Natural killer cell treated with Interleukin-12 subunit alpha and Interleukin-12 subunit beta and Interleukin-15 and Interleukin-18, amount 100 ng/mL, for 72 hours (primary cell): Measurements from ENCODE around the gene SLC35B1. TPM values are rescaled to one million over a fixed set of nuclear protein-coding genes. Genes with fewer than 3 reads are reported as not detected.

Experiments used
- ATAC-seq, 2 donors: fragments of 150-1000 bp; cut with Tn5 transposase in 1 of 2; sonication (Bioruptor Pico), chemical (Tn5 transposase) in 1 of 2; 2 replicates each; pipeline ENCODE4 v1.10.0; 2021
- DNase-seq: peaks from one replicate; pipeline ENCODE4 v3.0.0; 2022; ENCODE audit warnings: low spot score
- H3K27ac Mint-ChIP-seq, 2 donors: 1 replicate in 1 of 2; 2 replicates in 1 of 2; pipeline ENCODE4 v1.8.0; 2022; ENCODE audit warnings: mixed read lengths in 2 of 2, mild to moderate bottlenecking in 1 of 2, moderate library complexity in 1 of 2
- H3K27me3 Mint-ChIP-seq, 2 donors: 1 replicate in 1 of 2; 2 replicates in 1 of 2; pipeline ENCODE4 v1.8.0; 2022; ENCODE audit warnings: mixed read lengths in 2 of 2
- H3K36me3 Mint-ChIP-seq: one replicate; pipeline ENCODE4 v1.8.0; 2022; ENCODE audit warnings: mixed read lengths
- H3K4me1 Mint-ChIP-seq, 2 donors: 1 replicate in 1 of 2; 2 replicates in 1 of 2; pipeline ENCODE4 v1.8.0; 2022; ENCODE audit warnings: low read depth in 2 of 2, mixed read lengths in 2 of 2, mild to moderate bottlenecking in 1 of 2
- H3K4me3 Mint-ChIP-seq: one replicate; pipeline ENCODE4 v1.8.0; 2022; ENCODE audit warnings: mixed read lengths
- H3K9me3 Mint-ChIP-seq: 2 replicates; pipeline ENCODE4 v1.8.0; 2022; ENCODE audit warnings: mixed read lengths
- total RNA-seq, 2 donors: library from RNA; stranded (reverse); gene quantifications; one replicate each; pipeline ENCODE4 v1.2.3, GENCODE V29; 2022

The SLC35B1 gene
- total RNA-seq, 2 donors from 2014 or later, result 90.9 to 115 TPM

GRCh38 chr17:49659661-49660382 lies 47.9 kb downstream of the SLC35B1 start:
- no peak for ATAC-seq
- no peaks in the 10 kb centered on the region for H3K36me3 Mint-ChIP-seq
- no peak overlapping the region for H3K27ac Mint-ChIP-seq

GRCh38 chr17:49656247-49656646 lies 51.5 kb downstream of the SLC35B1 start:
- ATAC-seq, result no peak
- Mint-ChIP-seq H3K27ac (no peak overlapping the region), H3K9me3 (no peaks in the 10 kb centered on the region), H3K4me1 (peaks cover 30 to 32% of the 10 kb centered on the region in 2 donors), H3K36me3 (no peaks in the 10 kb centered on the region), H3K27me3 (no peaks in the 10 kb centered on the region), H3K4me3 (no peak overlapping the region)
- no peak for DNase-seq

More at GRCh38 chr17:49659661-49660382, 47.9 kb downstream of the SLC35B1 start:
- Mint-ChIP-seq H3K9me3 (no peaks in the 10 kb centered on the region), H3K27me3 (no peaks in the 10 kb centered on the region), H3K4me1 (peaks cover 34 to 39% of the 10 kb centered on the region in 2 donors), H3K4me3 (no peak overlapping the region)
- no peak for DNase-seq

Other genes starting within 250 kb of the SLC35B1 start
- under 1 TPM in 1 of 2 donors, not detected in 1; 0.26 TPM for gene NGFR, start 212.7 kb downstream of the SLC35B1 start, total RNA-seq
- gene NXPH3, start 132.1 kb downstream of the SLC35B1 start, total RNA-seq, result not detected
- gene SPOP, start 29.9 kb downstream of the SLC35B1 start, total RNA-seq, result 10 to 100 TPM; 59.3 to 87.7 TPM
- 10 to 100 TPM; 22.4 to 36.4 TPM for gene FAM117A, start 56.2 kb upstream of the SLC35B1 start, total RNA-seq
- 10 to 100 TPM; 75.8 to 98.5 TPM for gene KAT7, start 80.7 kb upstream of the SLC35B1 start, total RNA-seq
- not detected for gene TAC4, start 140.1 kb upstream of the SLC35B1 start, total RNA-seq